SK-N-SH (cell line): ENCODE measurements around the gene DDIAS.

ENCODE experiments used
- CTCF ChIP-seq: fragments of 200-600 bp; sonication (generic); IDR thresholded peaks from 2 replicates; pipeline ENCODE4 v1.6.1; 2017; ENCODE audit warnings: antibody characterized with exemption, mild to moderate bottlenecking, moderate library complexity
- EP300 ChIP-seq, 2 experiments: IDR thresholded peaks; 2 replicates each; pipeline versions ENCODE4 v1.4.0 to v1.6.1; 2012; ENCODE audit warnings: borderline replicate concordance in 1 of 2, low read depth in 1 of 2, low read length in 1 of 2
- GATA2 ChIP-seq: sonication (generic); formaldehyde crosslinking; IDR thresholded peaks from 2 replicates; pipeline ENCODE4 v1.5.0; 2020; ENCODE audit warnings: mild to moderate bottlenecking, missing genetic modification reagents
- TAF1 ChIP-seq: IDR thresholded peaks from 2 replicates; pipeline ENCODE4 v1.6.1; 2012; ENCODE audit warnings: low read depth, mild to moderate bottlenecking, low read length, moderate library complexity, borderline replicate concordance
- USF1 ChIP-seq: IDR thresholded peaks from 2 replicates; pipeline ENCODE4 v1.4.0; 2012; ENCODE audit warnings: low read depth, borderline replicate concordance

- TF ChIP-seq TAF1 (no peak), CTCF (no peak), GATA2 (CRISPR knock-in tag) (no peak), EP300 (IDR thresholded peaks at IDR 0.05; ENCODE audit: borderline replicate concordance in 1 of 2, low read depth in 1 of 2, low read length in 1 of 2) (no peak), USF1 (no peak)
Observed at GRCh38 chr11:82974851-82975250, 73.3 kb downstream of the DDIAS start.
